Central memory CD8-positive, alpha-beta T cell (primary cell): ENCODE measurements around the gene PLAAT4.
"Not testable (repeated sequence)": the region's sequence is repeated elsewhere in the genome, so short reads cannot be mapped to it uniquely, and the experiment has no call there.

ENCODE experiments used
- ATAC-seq: fragments of 150-1000 bp; cut with Tn5 transposase; replicated peaks from 2 replicates; pipeline ENCODE4 v1.10.0; 2022; ENCODE audit warnings: mild to moderate bottlenecking, moderate FRiP score, moderate number of reproducible peaks; ENCODE audit not compliant: poor library complexity, severe bottlenecking; ENCODE audit errors: extremely low read depth
- DNase-seq, 2 donors: peaks; one replicate each; pipeline ENCODE4 v3.0.0; 2021; ENCODE audit warnings: low spot score in 2 of 2
- H3K27ac Mint-ChIP-seq: one replicate; pipeline ENCODE4 v1.8.0; 2022; ENCODE audit warnings: low read depth, mild to moderate bottlenecking, moderate library complexity, mixed read lengths
- H3K27me3 Mint-ChIP-seq: one replicate; pipeline ENCODE4 v1.8.0; 2022; ENCODE audit warnings: mixed read lengths
- H3K36me3 Mint-ChIP-seq: one replicate; pipeline ENCODE4 v1.8.0; 2022; ENCODE audit warnings: mild to moderate bottlenecking, moderate library complexity, mixed read lengths; ENCODE audit not compliant: insufficient read depth
- H3K4me1 Mint-ChIP-seq: one replicate; pipeline ENCODE4 v1.8.0; 2022; ENCODE audit warnings: mixed read lengths
- H3K4me3 Mint-ChIP-seq: one replicate; pipeline ENCODE4 v1.8.0; 2022; ENCODE audit warnings: mild to moderate bottlenecking, moderate library complexity, mixed read lengths
- H3K9me3 Mint-ChIP-seq: one replicate; pipeline ENCODE4 v1.8.0; 2022; ENCODE audit warnings: mixed read lengths

Gene PLAAT4

DNA sequence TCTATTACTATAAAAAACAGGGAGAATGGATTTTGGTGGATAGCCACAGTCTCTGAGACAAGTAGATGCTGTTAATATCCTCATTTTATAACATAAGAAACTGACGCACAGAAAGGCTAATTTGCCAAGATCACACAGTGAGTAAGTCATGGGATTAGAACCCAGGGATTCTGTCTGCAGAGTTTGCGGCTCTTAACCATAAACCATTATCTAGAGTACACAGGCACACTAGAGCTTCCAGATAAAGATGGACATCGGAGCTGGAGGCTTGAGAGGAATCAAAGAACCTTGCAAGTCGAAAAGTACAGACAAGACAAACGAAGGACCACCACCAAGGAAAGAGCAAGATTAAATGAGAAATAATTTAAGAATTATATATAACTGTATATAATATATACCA, 19.5 kb upstream of the PLAAT4 start:
- Mint-ChIP-seq H3K27ac (peak overlapping the region; percentile 93), H3K27me3 (no peaks in the 10 kb centered on the region), H3K4me3 (no peak overlapping the region), H3K9me3 (no peaks in the 10 kb centered on the region), H3K4me1 (peaks cover 20% of the 10 kb centered on the region), H3K36me3 (no peaks in the 10 kb centered on the region)
- ATAC-seq, result no peak
- DNase-seq, result no peak

DNA sequence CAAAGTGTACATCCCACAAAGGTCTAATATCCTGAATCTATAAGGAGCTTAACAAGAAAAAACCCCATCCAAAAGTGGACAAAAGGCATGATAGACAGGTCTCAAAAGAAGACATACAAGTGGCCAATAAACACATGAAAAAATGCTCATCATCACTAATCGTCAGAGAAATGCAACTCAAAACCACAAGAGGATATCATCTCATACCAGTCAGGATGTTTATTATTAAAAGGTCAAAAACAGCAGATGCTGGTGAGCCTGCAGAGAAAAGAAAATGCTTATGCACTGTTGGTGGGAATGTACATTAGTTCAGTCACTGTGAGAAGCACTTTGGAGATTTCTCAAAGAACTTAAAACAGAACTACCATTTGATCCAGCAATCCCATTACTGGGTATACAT, 18.1 kb upstream of the PLAAT4 start:
- ATAC-seq (peak; percentile 86), DNase-seq (no peak)
- no peaks in the 10 kb centered on the region for H3K9me3 Mint-ChIP-seq
- peak overlapping the region; percentile 24 for H3K4me3 Mint-ChIP-seq
- H3K4me1 Mint-ChIP-seq, result peaks cover 20% of the 10 kb centered on the region
- H3K27ac Mint-ChIP-seq, result peak overlapping the region; percentile 93
- H3K36me3 Mint-ChIP-seq, result no peaks in the 10 kb centered on the region
- H3K27me3 Mint-ChIP-seq, result no peaks in the 10 kb centered on the region

DNA sequence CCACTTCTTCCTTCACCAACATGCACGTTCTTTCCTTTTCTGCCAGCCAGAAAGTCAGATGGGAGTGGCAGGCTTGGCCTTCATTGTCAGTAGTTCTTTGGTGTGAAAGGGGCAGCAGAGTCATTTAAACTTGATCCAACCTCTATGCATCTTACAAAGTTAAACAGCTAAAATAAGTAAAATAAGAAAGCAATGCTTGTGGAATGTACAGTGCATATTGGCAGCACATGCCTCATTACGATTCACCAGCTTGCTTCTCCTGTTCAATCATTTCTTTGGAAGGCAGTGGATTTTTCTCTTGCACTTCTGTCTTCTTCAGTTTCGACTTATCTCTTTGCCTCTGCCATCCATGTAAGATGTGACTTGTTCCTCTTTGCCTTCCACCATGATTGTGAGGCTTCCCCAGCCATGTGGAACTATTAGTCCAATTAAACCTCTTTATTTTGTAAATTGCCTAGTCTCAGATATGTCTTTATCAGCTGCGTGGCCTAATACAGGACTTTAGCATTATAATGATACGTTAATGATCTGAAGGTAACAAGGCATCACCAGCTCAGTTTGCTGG, 15.9 kb upstream of the PLAAT4 start:
- Mint-ChIP-seq H3K4me1 (peaks cover 20% of the 10 kb centered on the region), H3K27me3 (no peaks in the 10 kb centered on the region), H3K27ac (no peak overlapping the region), H3K9me3 (no peaks in the 10 kb centered on the region), H3K36me3 (no peaks in the 10 kb centered on the region), H3K4me3 (no peak overlapping the region)
- ATAC-seq (no peak), DNase-seq (no peak)

DNA sequence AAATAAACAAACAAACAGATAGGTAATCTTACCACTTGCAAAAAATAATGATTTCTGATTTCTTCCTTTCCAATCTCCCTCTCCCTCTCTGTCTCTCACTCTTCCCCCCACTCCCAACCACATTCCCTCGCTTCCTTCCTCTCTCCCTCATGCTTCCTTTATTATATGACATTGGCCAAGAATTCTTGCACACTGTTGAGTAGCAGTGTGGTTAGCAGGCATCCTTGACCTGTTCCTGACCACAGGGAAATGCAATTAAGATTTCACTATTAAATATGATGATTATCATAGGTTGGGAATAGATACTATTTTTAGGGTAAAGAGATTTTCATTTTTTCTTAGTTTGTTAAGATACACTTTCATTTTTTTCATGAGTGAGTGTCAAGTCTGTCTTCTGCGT, 14.7 kb upstream of the PLAAT4 start:
- H3K9me3 Mint-ChIP-seq, result no peaks in the 10 kb centered on the region
- H3K36me3 Mint-ChIP-seq, result no peaks in the 10 kb centered on the region
- no peaks in the 10 kb centered on the region for H3K27me3 Mint-ChIP-seq
- no peak overlapping the region for H3K27ac Mint-ChIP-seq
- H3K4me1 Mint-ChIP-seq, result peaks cover 20% of the 10 kb centered on the region
- DNase-seq (no peak), ATAC-seq (no peak)
- H3K4me3 Mint-ChIP-seq, result no peak overlapping the region

DNA sequence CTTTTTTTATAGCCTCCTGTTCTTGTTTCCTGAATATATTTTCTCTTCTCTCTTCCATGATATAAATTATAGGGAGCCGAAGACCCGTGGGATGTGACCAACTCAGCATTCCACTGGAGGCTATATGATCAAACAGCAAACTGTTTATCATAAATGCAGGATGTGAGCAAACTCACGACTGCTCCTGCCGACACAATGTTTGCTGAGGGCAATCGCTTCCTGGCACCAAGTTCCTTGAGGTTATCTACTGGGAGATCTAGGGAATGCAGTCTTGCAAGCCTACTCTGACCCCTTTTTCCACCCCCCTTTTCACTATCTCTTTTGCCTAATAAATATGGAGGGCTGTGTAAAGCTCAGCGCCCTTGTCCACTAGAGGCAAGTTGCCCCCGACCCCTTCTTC, 13.5 kb upstream of the PLAAT4 start:
- Mint-ChIP-seq H3K9me3 (no peaks in the 10 kb centered on the region), H3K36me3 (no peaks in the 10 kb centered on the region), H3K27ac (no peak overlapping the region), H3K4me3 (no peak overlapping the region), H3K27me3 (no peaks in the 10 kb centered on the region), H3K4me1 (peaks cover 17% of the 10 kb centered on the region)
- no peak for DNase-seq
- ATAC-seq, result no peak

DNA sequence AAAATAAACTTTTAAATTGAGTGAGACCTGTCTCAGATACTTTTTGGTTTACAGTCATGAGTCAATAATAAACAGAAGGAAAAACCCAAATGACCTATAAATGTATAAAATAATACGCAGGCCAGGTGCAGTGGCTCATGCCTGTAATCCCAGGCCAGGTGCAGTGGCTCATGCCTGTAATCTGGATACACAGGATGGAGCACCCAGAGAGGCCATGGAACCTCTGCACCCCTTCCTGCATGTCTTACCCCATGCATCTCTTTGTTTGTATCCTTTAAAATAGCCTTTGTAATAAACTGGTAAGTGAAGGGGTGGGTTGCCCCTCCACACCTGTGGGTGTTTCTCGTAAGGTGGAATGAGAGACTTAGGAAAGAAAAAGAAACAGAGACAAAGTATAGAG, 8.9 kb upstream of the PLAAT4 start:
- no peaks in the 10 kb centered on the region for H3K9me3 Mint-ChIP-seq
- peaks cover 33% of the 10 kb centered on the region for H3K4me1 Mint-ChIP-seq
- H3K36me3 Mint-ChIP-seq, result no peaks in the 10 kb centered on the region
- no peak for DNase-seq
- H3K4me3 Mint-ChIP-seq, result no peak overlapping the region
- H3K27me3 Mint-ChIP-seq, result no peaks in the 10 kb centered on the region
- no peak for ATAC-seq
- no peak overlapping the region for H3K27ac Mint-ChIP-seq

DNA sequence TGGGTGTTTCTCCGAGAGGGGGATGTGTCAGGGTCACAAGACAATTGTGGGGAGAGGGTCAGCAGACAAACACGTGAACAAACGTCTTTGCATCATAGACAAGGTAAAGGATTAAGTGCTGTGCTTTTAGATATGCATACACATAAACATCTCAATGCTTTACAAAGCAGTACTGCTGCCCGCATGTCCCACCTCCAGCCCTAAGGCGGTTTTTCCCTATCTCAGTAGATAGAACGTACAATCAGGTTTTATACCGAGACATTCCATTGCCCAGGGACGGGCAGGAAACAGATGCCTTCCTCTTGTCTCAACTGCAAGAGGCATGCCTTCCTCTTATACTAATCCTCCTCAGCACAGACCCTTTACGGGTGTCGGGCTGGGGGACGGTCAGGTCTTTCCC, 8.5 kb upstream of the PLAAT4 start:
- not testable (repeated sequence) for DNase-seq

DNA sequence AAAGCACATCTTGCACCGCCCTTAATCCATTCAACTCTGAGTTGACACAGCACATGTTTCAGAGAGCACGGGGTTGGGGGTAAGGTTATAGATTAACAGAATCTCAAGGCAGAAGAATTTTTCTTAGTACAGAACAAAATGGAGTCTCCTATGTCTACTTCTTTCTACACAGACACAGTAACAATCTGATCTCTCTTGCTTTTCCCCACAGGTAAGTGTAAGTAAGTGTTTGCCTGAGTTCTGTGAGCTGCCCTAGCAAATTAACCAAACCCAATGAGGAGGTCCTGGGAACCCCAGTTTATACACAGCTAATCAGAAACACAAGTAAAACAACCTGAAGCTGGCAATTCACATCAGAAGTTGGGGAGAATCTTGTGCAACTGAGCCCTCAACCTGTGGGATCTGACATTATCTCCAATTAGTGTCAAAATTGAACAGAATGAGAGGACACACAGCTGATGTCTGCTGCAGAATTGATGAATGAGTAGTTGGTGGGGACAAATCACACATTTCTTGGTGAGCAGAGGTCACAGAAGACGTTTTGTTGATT, 7.8 kb upstream of the PLAAT4 start:
- ATAC-seq, H3K4me3 Mint-ChIP-seq, H3K36me3 Mint-ChIP-seq, DNase-seq, H3K9me3 Mint-ChIP-seq, H3K27me3 Mint-ChIP-seq: not testable (repeated sequence)
- Mint-ChIP-seq H3K27ac (peak overlapping the region; percentile 92), H3K4me1 (peaks cover 42% of the 10 kb centered on the region)

More for the DNA sequence above, 8.5 kb upstream of the PLAAT4 start:
- not testable (repeated sequence) for H3K36me3 Mint-ChIP-seq, ATAC-seq, H3K4me3 Mint-ChIP-seq, H3K27me3 Mint-ChIP-seq, H3K27ac Mint-ChIP-seq, H3K9me3 Mint-ChIP-seq
- peaks cover 36% of the 10 kb centered on the region for H3K4me1 Mint-ChIP-seq

DNA sequence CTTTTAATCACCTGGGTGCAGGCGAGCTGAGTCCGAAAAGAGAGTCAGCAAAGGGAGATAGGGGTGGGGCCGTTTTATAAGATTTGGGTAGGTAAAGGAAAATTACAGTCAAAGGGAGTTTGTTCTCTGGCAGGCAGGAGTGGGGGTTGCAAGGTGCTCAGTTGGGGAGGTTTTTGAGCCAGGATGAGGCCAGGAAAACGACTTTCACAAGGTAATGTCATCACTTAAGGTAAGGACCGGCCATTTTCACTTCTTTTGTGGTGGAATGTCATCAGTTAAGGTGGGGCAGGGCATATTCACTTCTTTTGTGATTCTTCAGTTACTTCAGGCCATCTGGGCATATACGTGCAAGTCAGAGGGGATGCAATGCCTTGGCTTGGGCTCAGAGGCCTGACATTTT, 7.2 kb upstream of the PLAAT4 start:
- not testable (repeated sequence) for H3K9me3 Mint-ChIP-seq, H3K36me3 Mint-ChIP-seq, DNase-seq, H3K27me3 Mint-ChIP-seq, ATAC-seq
- peak overlapping the region; percentile 26 for H3K4me3 Mint-ChIP-seq
- H3K4me1 Mint-ChIP-seq, result peaks cover 48% of the 10 kb centered on the region
- peak overlapping the region; percentile 92 for H3K27ac Mint-ChIP-seq

DNA sequence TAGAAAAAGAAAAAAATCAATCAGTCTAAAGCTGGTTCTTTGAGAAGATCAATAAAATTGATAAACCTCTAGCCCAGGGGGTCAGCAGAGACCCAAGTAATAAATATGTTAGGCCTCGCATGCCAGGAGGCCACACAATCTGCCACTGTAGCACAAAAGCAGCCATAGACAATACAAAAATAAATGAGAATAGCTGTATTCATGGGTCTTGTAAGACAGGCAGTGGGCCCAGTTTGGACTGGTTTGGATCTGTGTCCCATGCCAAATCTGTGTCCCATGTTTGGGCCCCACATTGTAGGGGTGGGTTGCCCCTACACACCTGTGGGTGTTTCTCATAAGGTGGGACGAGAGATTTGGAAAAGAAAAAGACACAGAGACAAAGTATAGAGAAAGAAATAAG, 6.6 kb upstream of the PLAAT4 start:
- H3K27ac Mint-ChIP-seq, result peak overlapping the region; percentile 92

DNA sequence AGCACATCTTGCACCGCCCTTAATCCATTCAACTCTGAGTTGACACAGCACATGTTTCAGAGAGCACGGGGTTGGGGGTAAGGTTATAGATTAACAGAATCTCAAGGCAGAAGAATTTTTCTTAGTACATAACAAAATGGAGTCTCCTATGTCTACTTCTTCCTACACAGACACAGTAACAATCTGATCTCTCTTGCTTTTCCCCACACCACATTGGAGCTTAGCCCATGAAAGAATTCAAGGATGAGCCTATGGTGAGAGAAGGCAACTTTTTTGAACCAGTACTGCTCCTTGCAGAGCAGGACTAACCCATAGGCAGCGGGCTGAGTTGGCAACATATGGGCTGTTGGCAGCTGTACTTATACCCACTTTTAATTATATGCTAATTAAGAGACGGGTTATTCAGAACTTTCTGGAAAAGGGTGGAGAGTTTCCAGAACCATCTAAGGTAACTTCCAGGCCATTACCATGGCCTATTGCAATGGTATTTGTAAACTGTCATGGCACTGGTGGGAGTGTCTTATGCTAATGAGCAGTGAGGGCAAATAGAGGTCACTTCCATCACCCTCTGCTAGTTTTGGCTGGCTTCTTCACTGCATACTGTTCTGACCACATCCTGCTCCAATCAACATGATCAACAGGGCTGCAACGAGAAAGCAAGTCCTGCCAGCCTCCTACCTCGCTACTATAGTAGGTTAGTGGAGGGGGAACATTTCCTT, 5.4 kb upstream of the PLAAT4 start:
- DNase-seq (peak in 1 of 2 donors; percentile 76), ATAC-seq (peak; percentile 95)
- Mint-ChIP-seq H3K36me3 (peaks cover 12% of the 10 kb centered on the region), H3K4me1 (peaks cover 66% of the 10 kb centered on the region), H3K4me3 (peak overlapping the region; percentile 60), H3K27ac (peak overlapping the region; percentile 90)
- H3K9me3 Mint-ChIP-seq, H3K27me3 Mint-ChIP-seq: not testable (repeated sequence)

More for the DNA sequence above, 6.6 kb upstream of the PLAAT4 start:
- ATAC-seq (no peak), DNase-seq (no peak)
- Mint-ChIP-seq H3K9me3 (no peaks in the 10 kb centered on the region), H3K27me3 (no peaks in the 10 kb centered on the region), H3K36me3 (peaks cover 5% of the 10 kb centered on the region), H3K4me1 (peaks cover 53% of the 10 kb centered on the region), H3K4me3 (peak overlapping the region; percentile 26)

DNA sequence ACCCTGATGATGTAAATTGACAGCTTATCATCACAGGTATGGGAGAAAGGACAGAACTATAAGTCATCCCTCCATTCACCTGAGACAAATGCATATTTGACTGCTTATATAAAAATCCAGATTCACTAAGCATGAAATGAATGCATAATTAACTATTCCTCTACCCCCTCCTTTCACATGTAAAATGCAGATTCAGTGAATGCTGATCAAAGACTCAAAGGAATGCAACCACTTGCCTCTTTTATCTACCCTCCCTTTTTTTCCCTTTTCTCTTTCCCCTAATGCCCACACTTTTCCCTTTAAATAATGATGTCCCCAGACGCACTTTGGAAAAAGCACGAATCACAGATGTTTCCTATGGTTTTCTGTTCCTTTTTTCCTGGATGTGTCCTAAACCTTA, 4.5 kb upstream of the PLAAT4 start:
- ATAC-seq, result no peak
- H3K4me3 Mint-ChIP-seq, result peak overlapping the region; percentile 60

DNA sequence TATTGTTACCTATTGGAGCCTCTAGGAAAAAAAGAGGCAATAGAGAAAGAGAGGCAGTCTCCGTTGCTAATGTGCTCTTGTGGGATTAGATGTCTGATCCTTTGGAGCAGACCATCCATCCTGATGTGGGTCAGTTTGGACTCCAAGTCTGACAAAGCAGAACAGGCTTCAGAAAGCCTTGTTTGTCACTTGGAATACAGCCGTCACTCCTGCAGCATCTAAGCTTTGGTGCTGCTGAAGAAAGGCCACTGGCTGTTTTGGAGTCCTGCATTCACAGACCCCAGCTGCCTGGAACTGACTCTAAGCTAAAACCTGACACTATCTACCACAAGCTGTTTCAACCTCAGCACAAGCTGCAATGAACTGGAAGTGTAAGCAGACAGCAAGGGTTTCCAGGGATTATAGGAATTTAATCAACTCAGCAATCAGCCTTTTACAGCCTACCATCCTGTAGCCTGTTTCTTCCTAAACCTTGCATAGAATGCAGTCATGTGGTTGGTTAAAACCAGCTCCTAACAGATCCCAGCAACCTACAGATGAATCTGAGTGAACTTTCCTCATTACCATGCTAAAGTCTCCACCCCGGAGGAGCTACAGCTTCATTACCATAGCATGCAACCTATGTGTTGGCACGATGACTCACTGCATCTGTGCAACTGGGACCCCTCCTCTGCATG, 3.7 kb upstream of the PLAAT4 start:
- H3K4me3 Mint-ChIP-seq, result peak overlapping the region; percentile 57
- no peaks in the 10 kb centered on the region for H3K27me3 Mint-ChIP-seq
- no peak for ATAC-seq
- peaks cover 81% of the 10 kb centered on the region for H3K4me1 Mint-ChIP-seq
- H3K9me3 Mint-ChIP-seq, result no peaks in the 10 kb centered on the region
- H3K36me3 Mint-ChIP-seq, result peaks cover 26% of the 10 kb centered on the region
- peak overlapping the region; percentile 90 for H3K27ac Mint-ChIP-seq
- no peak for DNase-seq

More for the DNA sequence above, 4.5 kb upstream of the PLAAT4 start:
- DNase-seq, result no peak
- H3K27ac Mint-ChIP-seq, result peak overlapping the region; percentile 90
- peaks cover 73% of the 10 kb centered on the region for H3K4me1 Mint-ChIP-seq
- peaks cover 20% of the 10 kb centered on the region for H3K36me3 Mint-ChIP-seq
- no peaks in the 10 kb centered on the region for H3K9me3 Mint-ChIP-seq
- no peaks in the 10 kb centered on the region for H3K27me3 Mint-ChIP-seq
